Activated naive CD4-positive, alpha-beta T cell treated with anti-CD3 and anti-CD28 coated beads for 36 hours (primary cell): ENCODE measurements around the gene METTL2B. TPM values are rescaled to one million over a fixed set of nuclear protein-coding genes. Genes with fewer than 3 reads are reported as not detected.
A peak's percentile ranks its signal among the peaks of the same experiment; 100 is the strongest.
"Not testable (repeated sequence)": the region's sequence is repeated elsewhere in the genome, so short reads cannot be mapped to it uniquely, and the experiment has no call there.

Experiments
- CTCF ChIA-PET: fragments of 350-600 bp; sonication (Branson Sonifier 250); formaldehyde crosslinking; loops from one replicate; lab custom pipeline; 2021; ENCODE audit warnings: antibody characterized with exemption; lab: Charles Lee
- DNase-seq: peaks from one replicate; pipeline ENCODE4 v3.0.0-alpha.2; 2020
- H3K27ac Mint-ChIP-seq: one replicate; pipeline ENCODE4 v1.8.0; 2021; ENCODE audit warnings: mild to moderate bottlenecking, mixed read lengths
- H3K27me3 Mint-ChIP-seq: one replicate; pipeline ENCODE4 v1.8.0; 2021; ENCODE audit warnings: low read depth, mixed read lengths
- H3K36me3 Mint-ChIP-seq: one replicate; pipeline ENCODE4 v1.8.0; 2021; ENCODE audit warnings: low read depth, mixed read lengths
- H3K4me1 Mint-ChIP-seq: one replicate; pipeline ENCODE4 v1.8.0; 2021; ENCODE audit warnings: low read depth, mixed read lengths
- H3K4me3 Mint-ChIP-seq: one replicate; pipeline ENCODE4 v1.8.0; 2021; ENCODE audit warnings: mild to moderate bottlenecking, moderate library complexity, mixed read lengths
- H3K9me3 Mint-ChIP-seq: one replicate; pipeline ENCODE4 v1.8.0; 2021; ENCODE audit warnings: mixed read lengths
- intact Hi-C: fragments of 100-400 bp; cut with micrococcal nuclease; formaldehyde crosslinking; loops from one replicate; pipeline ENCODE4 v1.15.1; 2023
- total RNA-seq, 2 experiments: library from RNA; stranded (reverse); gene quantifications; one replicate each; pipeline ENCODE4 v1.2.3, GENCODE V29; 2021

METTL2B gene
- total RNA-seq, 2 experiments from 2014 or later = 35.9 to 36.2 TPM

GRCh38 chr7:128457385-128457784 is 19.2 kb upstream of the METTL2B start:
- CTCF ChIA-PET = interaction anchor here (1.0 to 7.9 kb wide), 4 partner anchors 10 to 70 kb away, joined by 3 to 86 read pairs (median 4); no protein-coding TSS in a partner anchor
- H3K9me3 Mint-ChIP-seq, H3K27me3 Mint-ChIP-seq, DNase-seq, H3K27ac Mint-ChIP-seq: not testable (repeated sequence)
- H3K36me3 Mint-ChIP-seq = peaks cover 22% of the 10 kb centered on the region
- H3K4me1 Mint-ChIP-seq = peaks cover 44% of the 10 kb centered on the region
- intact Hi-C loops = loop anchor here (10.0 kb wide), 1 partner anchor 1063 kb away; the partner anchor contains the start of gene ZNF800
- peak overlapping the region; percentile 96 for H3K4me3 Mint-ChIP-seq

- H3K4me1 Mint-ChIP-seq = peaks cover 40% of the 10 kb centered on the region
Measured at GRCh38 chr7:128458956-128459355, 17.6 kb upstream of the METTL2B start.

GRCh38 chr7:128459394-128459878 is 17.1 kb upstream of the METTL2B start:
- H3K4me1 Mint-ChIP-seq = peaks cover 36% of the 10 kb centered on the region
- intact Hi-C loops = loop anchor here (1.0 to 10.0 kb wide), 5 partner anchors 17 to 1065 kb away; partner anchors contain the start of genes METTL2B, RBM28 and ZNF800

More at GRCh38 chr7:128458956-128459355, 17.6 kb upstream of the METTL2B start:
- DNase-seq = peak; percentile 59
- no peaks in the 10 kb centered on the region for H3K27me3 Mint-ChIP-seq
- H3K36me3 Mint-ChIP-seq = peaks cover 27% of the 10 kb centered on the region
- no peaks in the 10 kb centered on the region for H3K9me3 Mint-ChIP-seq
- H3K4me3 Mint-ChIP-seq = peak overlapping the region; percentile 96
- CTCF ChIA-PET = interaction anchor here (1.2 to 5.1 kb wide), 12 partner anchors 11 to 61 kb away, joined by 3 to 251 read pairs (median 10); partner anchors contain the start of gene METTL2B
- intact Hi-C loops = loop anchor here (1.0 to 10.0 kb wide), 5 partner anchors 17 to 1064 kb away; partner anchors contain the start of genes METTL2B, RBM28 and ZNF800
- H3K27ac Mint-ChIP-seq = peak overlapping the region; percentile 70

GRCh38 chr7:128462460-128462859 is 14.1 kb upstream of the METTL2B start:
- H3K36me3 Mint-ChIP-seq = peaks cover 24% of the 10 kb centered on the region
- no peaks in the 10 kb centered on the region for H3K9me3 Mint-ChIP-seq
- DNase-seq = no peak
- H3K27ac Mint-ChIP-seq = no peak overlapping the region
- H3K4me1 Mint-ChIP-seq = peaks cover 22% of the 10 kb centered on the region
- CTCF ChIA-PET = interaction anchor here (1.5 to 5.1 kb wide), 4 partner anchors 34 to 115 kb away, joined by 3 to 251 read pairs (median 10); no protein-coding TSS in a partner anchor
- no peaks in the 10 kb centered on the region for H3K27me3 Mint-ChIP-seq
- intact Hi-C loops = no loop called here
- H3K4me3 Mint-ChIP-seq = no peak overlapping the region

More at GRCh38 chr7:128459394-128459878, 17.1 kb upstream of the METTL2B start:
- H3K36me3 Mint-ChIP-seq = peaks cover 28% of the 10 kb centered on the region
- CTCF ChIA-PET = interaction anchor here (0.6 to 5.1 kb wide), 15 partner anchors 10 to 111 kb away, joined by 3 to 251 read pairs (median 7); partner anchors contain the start of gene METTL2B
- no peaks in the 10 kb centered on the region for H3K9me3 Mint-ChIP-seq
- peak; percentile 82 for DNase-seq
- no peak overlapping the region for H3K4me3 Mint-ChIP-seq
- H3K27me3 Mint-ChIP-seq = no peaks in the 10 kb centered on the region
- H3K27ac Mint-ChIP-seq = peak overlapping the region; percentile 50

- Mint-ChIP-seq H3K4me1 (peaks cover 14% of the 10 kb centered on the region), H3K36me3 (peaks cover 20% of the 10 kb centered on the region)
- H3K27me3 Mint-ChIP-seq, intact Hi-C loops, DNase-seq, H3K9me3 Mint-ChIP-seq, H3K4me3 Mint-ChIP-seq, H3K27ac Mint-ChIP-seq: not testable (repeated sequence)
- CTCF ChIA-PET = interaction anchor here (5.1 kb wide), 1 partner anchor 35 kb away, joined by 251 read pairs; no protein-coding TSS in a partner anchor
Measured at GRCh38 chr7:128463345-128463744, 13.2 kb upstream of the METTL2B start.

- H3K4me3 Mint-ChIP-seq, H3K27ac Mint-ChIP-seq, H3K27me3 Mint-ChIP-seq, H3K4me1 Mint-ChIP-seq, DNase-seq, intact Hi-C loops, H3K9me3 Mint-ChIP-seq: not testable (repeated sequence)
- peaks cover 16% of the 10 kb centered on the region for H3K36me3 Mint-ChIP-seq
- CTCF ChIA-PET = interaction anchor here (5.1 kb wide), 1 partner anchor 36 kb away, joined by 251 read pairs; no protein-coding TSS in a partner anchor
Measured at GRCh38 chr7:128463933-128464332, 12.6 kb upstream of the METTL2B start.

GRCh38 chr7:128466871-128467270 is 9.7 kb upstream of the METTL2B start:
- H3K9me3 Mint-ChIP-seq, H3K4me3 Mint-ChIP-seq, intact Hi-C loops, H3K4me1 Mint-ChIP-seq, H3K27me3 Mint-ChIP-seq, H3K27ac Mint-ChIP-seq, CTCF ChIA-PET, DNase-seq, H3K36me3 Mint-ChIP-seq: not testable (repeated sequence)

GRCh38 chr7:128477336-128477690 is 765 bp downstream of the METTL2B start:
- H3K4me1 Mint-ChIP-seq = peaks cover 35% of the 10 kb centered on the region
- H3K27ac Mint-ChIP-seq = peak overlapping the region; percentile 98
- H3K9me3 Mint-ChIP-seq, H3K27me3 Mint-ChIP-seq, DNase-seq: not testable (repeated sequence)
- peak overlapping the region; percentile 97 for H3K4me3 Mint-ChIP-seq
- peaks cover 18% of the 10 kb centered on the region for H3K36me3 Mint-ChIP-seq
- CTCF ChIA-PET = interaction anchor here (4.6 kb wide), 1 partner anchor 49 kb away, joined by 75 read pairs; no protein-coding TSS in a partner anchor
- intact Hi-C loops = loop anchor here (2.0 to 5.0 kb wide), 3 partner anchors 190 to 577 kb away; partner anchors contain the start of gene TNPO3

GRCh38 chr7:128479082-128479481 is 2.5 kb downstream of the METTL2B start:
- intact Hi-C loops = loop anchor here (5.0 kb wide), 2 partner anchors 188 to 403 kb away; no protein-coding TSS in a partner anchor
- DNase-seq, H3K27ac Mint-ChIP-seq, H3K9me3 Mint-ChIP-seq, H3K27me3 Mint-ChIP-seq, H3K4me3 Mint-ChIP-seq, CTCF ChIA-PET: not testable (repeated sequence)
- H3K36me3 Mint-ChIP-seq = peaks cover 21% of the 10 kb centered on the region
- peaks cover 35% of the 10 kb centered on the region for H3K4me1 Mint-ChIP-seq

- H3K4me1 Mint-ChIP-seq, CTCF ChIA-PET, DNase-seq, H3K4me3 Mint-ChIP-seq, H3K27ac Mint-ChIP-seq, H3K27me3 Mint-ChIP-seq, intact Hi-C loops, H3K9me3 Mint-ChIP-seq: not testable (repeated sequence)
- peaks cover 21% of the 10 kb centered on the region for H3K36me3 Mint-ChIP-seq
Measured at GRCh38 chr7:128488134-128488533, 11.6 kb downstream of the METTL2B start.

GRCh38 chr7:128497405-128497804 is 20.9 kb downstream of the METTL2B start:
- no peak overlapping the region for H3K4me3 Mint-ChIP-seq
- DNase-seq = no peak
- H3K9me3 Mint-ChIP-seq = no peaks in the 10 kb centered on the region
- intact Hi-C loops = no loop called here
- no peaks in the 10 kb centered on the region for H3K27me3 Mint-ChIP-seq
- no peak overlapping the region for H3K27ac Mint-ChIP-seq
- peaks cover 35% of the 10 kb centered on the region for H3K36me3 Mint-ChIP-seq
- CTCF ChIA-PET = no interaction called here
- no peaks in the 10 kb centered on the region for H3K4me1 Mint-ChIP-seq

- CTCF ChIA-PET, intact Hi-C loops, H3K27me3 Mint-ChIP-seq, H3K4me3 Mint-ChIP-seq, H3K9me3 Mint-ChIP-seq, H3K27ac Mint-ChIP-seq, DNase-seq: not testable (repeated sequence)
- H3K4me1 Mint-ChIP-seq = peaks cover 16% of the 10 kb centered on the region
- H3K36me3 Mint-ChIP-seq = peaks cover 18% of the 10 kb centered on the region
Measured at GRCh38 chr7:128505416-128505815, 28.9 kb downstream of the METTL2B start.
